Fibroblast of pulmonary artery (primary cell): Measurements from ENCODE around the gene PRKAG2.
A peak's percentile ranks its signal among the peaks of the same experiment; 100 is the strongest.

Experiments used
- DNase-seq: peaks from one replicate; pipeline ENCODE4 v3.0.0-alpha.2; 2010; ENCODE audit warnings: low read depth
- H3K4me3 ChIP-seq: replicated peaks from 2 replicates; pipeline ENCODE4 v1.5.1; 2011; ENCODE audit warnings: low read depth, mild to moderate bottlenecking, control low read depth, low read length, moderate library complexity
- TF ChIP-seq, protein P1 (sequence below): IDR thresholded peaks from 2 replicates; pipeline ENCODE4 v1.5.1; 2011; ENCODE audit warnings: mild to moderate bottlenecking, control low read depth, low read length, inconsistent platforms; ENCODE audit errors: missing control alignments

Gene PRKAG2

DNA sequence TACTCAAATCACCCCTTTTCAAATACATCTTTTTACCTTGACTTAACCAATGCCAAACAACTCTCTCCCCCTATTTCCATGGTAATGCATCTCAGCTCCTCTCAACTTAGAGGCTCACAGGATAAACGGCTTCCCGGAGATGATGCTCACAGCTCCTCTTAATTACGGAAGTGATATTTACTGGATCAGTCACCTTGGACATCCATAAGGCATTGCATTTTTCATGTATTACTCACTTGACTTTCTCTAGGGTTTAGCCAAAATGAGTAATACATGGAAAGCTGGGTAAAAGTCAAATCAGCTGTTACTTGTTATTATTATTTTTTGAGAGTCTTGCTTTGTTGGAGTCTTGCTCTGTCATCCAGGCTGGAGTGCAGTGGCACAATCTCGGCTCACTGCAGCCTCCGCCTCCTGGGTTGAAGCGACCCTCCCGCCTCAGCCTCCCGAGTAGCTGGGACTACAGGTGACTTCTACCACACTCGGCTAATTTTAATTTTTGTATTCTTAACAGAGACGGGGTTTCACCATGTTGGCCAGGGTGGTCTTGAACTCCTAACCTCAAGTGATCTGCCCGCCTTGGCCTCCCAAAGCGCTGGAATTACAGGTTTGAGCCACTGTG is 283.9 kb downstream of the PRKAG2 start:
- TF ChIP-seq, protein P1, sequence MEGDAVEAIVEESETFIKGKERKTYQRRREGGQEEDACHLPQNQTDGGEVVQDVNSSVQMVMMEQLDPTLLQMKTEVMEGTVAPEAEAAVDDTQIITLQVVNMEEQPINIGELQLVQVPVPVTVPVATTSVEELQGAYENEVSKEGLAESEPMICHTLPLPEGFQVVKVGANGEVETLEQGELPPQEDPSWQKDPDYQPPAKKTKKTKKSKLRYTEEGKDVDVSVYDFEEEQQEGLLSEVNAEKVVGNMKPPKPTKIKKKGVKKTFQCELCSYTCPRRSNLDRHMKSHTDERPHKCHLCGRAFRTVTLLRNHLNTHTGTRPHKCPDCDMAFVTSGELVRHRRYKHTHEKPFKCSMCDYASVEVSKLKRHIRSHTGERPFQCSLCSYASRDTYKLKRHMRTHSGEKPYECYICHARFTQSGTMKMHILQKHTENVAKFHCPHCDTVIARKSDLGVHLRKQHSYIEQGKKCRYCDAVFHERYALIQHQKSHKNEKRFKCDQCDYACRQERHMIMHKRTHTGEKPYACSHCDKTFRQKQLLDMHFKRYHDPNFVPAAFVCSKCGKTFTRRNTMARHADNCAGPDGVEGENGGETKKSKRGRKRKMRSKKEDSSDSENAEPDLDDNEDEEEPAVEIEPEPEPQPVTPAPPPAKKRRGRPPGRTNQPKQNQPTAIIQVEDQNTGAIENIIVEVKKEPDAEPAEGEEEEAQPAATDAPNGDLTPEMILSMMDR, result no peak
- no peak overlapping the region for H3K4me3 ChIP-seq
- peak; percentile 87 for DNase-seq

DNA sequence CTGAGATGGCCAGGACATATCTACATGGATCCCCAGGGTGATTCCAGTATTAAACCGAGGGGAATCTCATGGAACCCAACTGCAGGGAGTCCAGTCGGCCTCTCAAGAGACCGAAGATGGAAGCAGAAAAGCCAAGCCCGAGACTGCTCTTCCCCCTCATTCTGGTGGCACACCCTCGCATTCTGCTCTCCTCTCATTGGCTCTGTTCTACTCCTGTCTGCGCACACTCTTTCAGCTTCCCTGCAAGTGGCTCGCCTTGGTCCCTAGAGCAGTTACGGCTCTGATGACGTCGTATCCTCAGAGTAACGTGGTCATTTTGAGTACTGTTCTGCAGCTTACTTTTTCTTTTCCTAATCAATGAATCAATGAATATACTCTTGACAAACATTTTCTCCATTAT is 284.6 kb downstream of the PRKAG2 start:
- TF ChIP-seq, protein P1, result no peak
- no peak for DNase-seq
- H3K4me3 ChIP-seq, result no peak overlapping the region

DNA sequence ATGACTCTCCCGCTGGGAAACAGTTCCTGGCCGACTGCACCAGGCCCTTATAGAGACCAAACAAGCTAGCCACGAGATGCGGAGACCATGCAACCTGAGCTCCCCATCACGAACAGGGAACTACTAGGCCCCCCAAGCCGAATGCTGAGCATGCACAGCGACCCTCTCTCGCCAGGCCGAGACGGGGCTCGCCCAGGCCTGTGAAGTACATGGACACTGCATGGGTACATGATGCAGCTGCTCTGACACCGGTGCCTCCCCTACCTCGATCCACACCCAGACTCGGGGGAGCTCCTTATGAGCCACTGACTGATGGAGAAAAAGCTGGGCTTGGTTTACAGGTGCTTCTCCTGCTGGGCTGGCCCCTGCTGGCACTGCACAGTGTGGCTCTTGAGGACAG is 285.0 kb downstream of the PRKAG2 start:
- H3K4me3 ChIP-seq, result no peak overlapping the region
- TF ChIP-seq, protein P1, result no peak
- DNase-seq, result no peak

DNA sequence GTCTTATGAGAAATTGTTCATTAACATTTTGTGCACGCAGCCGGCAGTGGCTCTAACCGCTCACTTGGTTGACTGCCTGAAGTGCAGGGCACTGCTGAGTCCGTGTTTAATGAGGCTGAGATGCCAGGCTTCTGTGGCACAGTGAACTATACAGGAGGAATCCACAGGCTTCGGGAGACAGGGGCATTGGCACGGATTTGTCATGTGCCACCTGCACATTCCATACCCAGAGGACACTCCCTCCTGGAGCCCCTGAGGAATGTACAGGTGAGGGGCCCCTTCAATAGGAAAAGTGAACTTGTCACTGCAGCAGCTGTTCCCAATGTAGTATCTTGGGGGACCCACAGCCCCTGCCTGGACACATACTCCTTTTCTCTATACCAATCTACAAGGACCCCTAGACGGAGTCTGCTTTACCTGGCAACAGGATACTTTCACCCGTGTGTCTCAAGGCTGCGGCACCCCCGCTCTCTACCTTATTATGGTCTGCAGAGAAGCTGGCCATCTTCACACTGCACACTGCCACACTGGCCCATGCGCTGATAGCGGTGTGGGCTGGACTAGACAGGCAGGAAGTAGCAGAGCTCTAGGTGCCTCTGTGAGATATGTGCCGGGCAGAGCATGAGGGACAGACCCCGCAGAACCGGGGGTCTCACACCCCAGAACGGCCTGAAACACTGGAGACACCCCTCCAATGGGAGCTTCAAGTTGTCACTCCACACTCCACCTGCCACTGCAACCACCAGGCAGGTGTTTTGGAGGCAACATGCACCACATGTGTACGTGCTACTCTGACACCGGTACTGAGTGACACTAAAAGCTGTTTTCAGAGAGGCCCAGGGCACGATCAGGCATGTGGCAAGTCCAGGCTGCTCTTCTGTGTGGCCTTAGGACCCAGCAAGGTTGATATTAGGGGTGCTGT is 285.8 kb downstream of the PRKAG2 start:
- no peak for DNase-seq
- no peak overlapping the region for H3K4me3 ChIP-seq

DNA sequence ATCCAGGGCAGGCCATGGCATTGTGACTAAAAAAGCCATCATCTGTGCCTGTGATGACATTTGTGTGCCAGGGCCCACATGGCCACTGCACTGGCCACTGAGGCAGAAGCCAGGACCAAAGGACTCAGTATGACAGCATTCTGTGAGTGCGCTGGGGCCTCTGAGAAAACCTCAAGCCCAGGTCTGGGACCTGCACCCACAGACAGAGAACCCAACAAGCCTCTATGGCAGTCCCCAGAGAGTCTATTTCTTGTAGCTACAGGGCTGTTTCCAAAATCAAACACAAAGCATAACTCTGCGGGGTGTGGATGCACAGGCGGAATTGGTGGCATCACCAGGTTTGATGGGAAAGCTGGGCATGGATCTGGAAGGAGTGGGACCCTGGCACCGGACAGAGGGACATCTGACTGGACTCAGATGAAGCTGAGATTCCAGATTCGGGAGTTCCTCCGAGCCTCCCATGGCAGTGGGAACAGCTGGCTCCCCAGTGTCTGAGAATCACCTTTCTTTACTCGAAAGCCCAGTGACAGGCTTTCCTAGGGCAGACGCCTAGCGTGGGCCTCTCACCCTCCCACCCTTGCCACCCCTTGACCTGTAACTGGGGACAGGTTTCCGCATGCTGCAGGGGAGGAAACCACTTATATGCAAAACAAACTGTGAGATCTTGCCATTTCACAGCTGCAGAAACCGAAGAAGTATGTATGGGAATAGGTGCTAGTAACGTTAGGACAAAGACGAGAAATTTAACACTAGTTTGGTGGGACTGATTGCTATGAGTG is 286.7 kb downstream of the PRKAG2 start:
- no peak for DNase-seq
- H3K4me3 ChIP-seq, result no peak overlapping the region
- TF ChIP-seq, protein P1, result no peak

More for the DNA sequence above, 285.8 kb downstream of the PRKAG2 start:
- TF ChIP-seq, protein P1, result no peak

DNA sequence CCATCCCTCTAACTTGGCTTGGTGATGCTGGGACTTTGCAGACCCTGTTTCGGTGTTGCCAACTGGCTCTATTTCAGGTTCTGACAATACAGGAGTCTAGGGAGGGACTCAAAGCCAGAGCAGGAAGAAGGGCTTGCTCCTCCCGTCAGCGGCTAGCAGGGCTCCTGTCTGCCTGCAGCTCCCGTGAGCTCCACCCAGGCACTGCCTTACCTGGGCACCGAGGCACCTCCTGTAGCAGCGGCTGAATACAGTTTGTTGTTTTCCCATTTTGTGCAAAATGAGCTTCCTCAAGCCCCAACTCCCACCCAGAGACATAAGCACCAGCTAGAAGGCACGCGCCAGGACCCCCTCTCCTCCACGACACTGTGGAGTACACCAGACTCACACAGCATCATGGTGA is 287.9 kb downstream of the PRKAG2 start:
- DNase-seq, result no peak
- TF ChIP-seq, protein P1, result no peak
- H3K4me3 ChIP-seq, result no peak overlapping the region
